ENCODE measurements around the gene CDC42EP4. TPM values are rescaled to one million over a fixed set of nuclear protein-coding genes. Genes with fewer than 3 reads are reported as not detected.
"Not testable (repeated sequence)": the region's sequence is repeated elsewhere in the genome, so short reads cannot be mapped to it uniquely, and the experiment has no call there.

The CDC42EP4 gene
- total and polyA plus RNA-seq, 2 donors = 24.0 to 56.2 TPM

GRCh38 chr17:73323409-73324159 is 11.8 kb upstream of the CDC42EP4 start:
- Histone ChIP-seq H3K27ac (ENCODE audit: low read depth) (no peak overlapping the region), H3K4me3 (ENCODE audit: low read depth, low read length) (no peak overlapping the region), H3K36me3 (ENCODE audit: insufficient read depth) (no peaks in the 10 kb centered on the region), H3K4me1 (ENCODE audit: insufficient read depth) (no peaks in the 10 kb centered on the region)
- 50% methylated on average over 5 of the region's 5 CpGs for WGBS
- DNase-seq (ENCODE audit: extremely low spot score) = no peak

GRCh38 chr17:73320601-73321264 is 8.9 kb upstream of the CDC42EP4 start:
- no peaks in the 10 kb centered on the region for H3K36me3 ChIP-seq (ENCODE audit: insufficient read depth)

GRCh38 chr17:73319766-73320165 is 8.0 kb upstream of the CDC42EP4 start:
- no peak for DNase-seq (ENCODE audit: extremely low spot score)
- Histone ChIP-seq H3K36me3 (ENCODE audit: insufficient read depth) (no peaks in the 10 kb centered on the region), H3K27ac (ENCODE audit: low read depth) (no peak overlapping the region), H3K4me1 (ENCODE audit: insufficient read depth) (no peaks in the 10 kb centered on the region), H3K4me3 (ENCODE audit: low read depth, low read length) (no peak overlapping the region)
- WGBS = 84% methylated on average over 3 of the region's 3 CpGs

More at GRCh38 chr17:73320601-73321264, 8.9 kb upstream of the CDC42EP4 start:
- no peaks in the 10 kb centered on the region for H3K4me1 ChIP-seq (ENCODE audit: insufficient read depth)
- DNase-seq (ENCODE audit: extremely low spot score) = no peak
- 71% methylated on average over 6 of the region's 6 CpGs for WGBS
- no peak overlapping the region for H3K27ac ChIP-seq (ENCODE audit: low read depth)
- no peak overlapping the region for H3K4me3 ChIP-seq (ENCODE audit: low read depth, low read length)

- Histone ChIP-seq H3K4me3 (ENCODE audit: low read depth, low read length) (no peak overlapping the region), H3K4me1 (ENCODE audit: insufficient read depth) (no peaks in the 10 kb centered on the region), H3K36me3 (ENCODE audit: insufficient read depth) (no peaks in the 10 kb centered on the region), H3K27ac (ENCODE audit: low read depth) (no peak overlapping the region)
- no peak for DNase-seq (ENCODE audit: extremely low spot score)
- 71% methylated on average over 5 of the region's 5 CpGs for WGBS
Observed at GRCh38 chr17:73318836-73319235, 7.0 kb upstream of the CDC42EP4 start.

- H3K4me3 ChIP-seq (ENCODE audit: low read depth, low read length) = no peak overlapping the region
- no peak overlapping the region for H3K27ac ChIP-seq (ENCODE audit: low read depth)
- DNase-seq (ENCODE audit: extremely low spot score) = no peak
- H3K36me3 ChIP-seq (ENCODE audit: insufficient read depth) = no peaks in the 10 kb centered on the region
- 93% methylated on average over 8 of the region's 8 CpGs for WGBS
- H3K4me1 ChIP-seq (ENCODE audit: insufficient read depth) = no peaks in the 10 kb centered on the region
Observed at GRCh38 chr17:73318427-73318813, 6.6 kb upstream of the CDC42EP4 start.

GRCh38 chr17:73317513-73318426 is 6.0 kb upstream of the CDC42EP4 start:
- 81% methylated on average over 9 of the region's 9 CpGs for WGBS
- no peak for DNase-seq (ENCODE audit: extremely low spot score)
- H3K4me1 ChIP-seq (ENCODE audit: insufficient read depth) = no peaks in the 10 kb centered on the region
- H3K27ac ChIP-seq (ENCODE audit: low read depth) = no peak overlapping the region
- no peak overlapping the region for H3K4me3 ChIP-seq (ENCODE audit: low read depth, low read length)
- H3K36me3 ChIP-seq (ENCODE audit: insufficient read depth) = no peaks in the 10 kb centered on the region

- Histone ChIP-seq H3K36me3 (ENCODE audit: insufficient read depth) (no peaks in the 10 kb centered on the region), H3K4me1 (ENCODE audit: insufficient read depth) (no peaks in the 10 kb centered on the region), H3K27ac (ENCODE audit: low read depth) (no peak overlapping the region), H3K4me3 (ENCODE audit: low read depth, low read length) (no peak overlapping the region)
- no peak for DNase-seq (ENCODE audit: extremely low spot score)
- WGBS = 65% methylated on average over 8 of the region's 8 CpGs
Observed at GRCh38 chr17:73316919-73317505, 5.2 kb upstream of the CDC42EP4 start.

- no peak for DNase-seq (ENCODE audit: extremely low spot score)
- 56% methylated on average over 5 of the region's 5 CpGs for WGBS
- no peaks in the 10 kb centered on the region for H3K4me1 ChIP-seq (ENCODE audit: insufficient read depth)
- no peak overlapping the region for H3K27ac ChIP-seq (ENCODE audit: low read depth)
- H3K4me3 ChIP-seq (ENCODE audit: low read depth, low read length) = no peak overlapping the region
- H3K36me3 ChIP-seq (ENCODE audit: insufficient read depth) = no peaks in the 10 kb centered on the region
Observed at GRCh38 chr17:73315471-73315870, 3.7 kb upstream of the CDC42EP4 start.

- DNase-seq (ENCODE audit: extremely low spot score) = no peak
- WGBS = 81% methylated on average over 8 of the region's 8 CpGs
- no peaks in the 10 kb centered on the region for H3K36me3 ChIP-seq (ENCODE audit: insufficient read depth)
- no peak overlapping the region for H3K4me3 ChIP-seq (ENCODE audit: low read depth, low read length)
- no peaks in the 10 kb centered on the region for H3K4me1 ChIP-seq (ENCODE audit: insufficient read depth)
- H3K27ac ChIP-seq (ENCODE audit: low read depth) = no peak overlapping the region
Observed at GRCh38 chr17:73313526-73314127, 1.8 kb upstream of the CDC42EP4 start.

- not testable (repeated sequence) for H3K27ac ChIP-seq (ENCODE audit: low read depth); H3K4me3 ChIP-seq (ENCODE audit: low read depth, low read length); H3K36me3 ChIP-seq (ENCODE audit: insufficient read depth); H3K4me1 ChIP-seq (ENCODE audit: insufficient read depth); DNase-seq (ENCODE audit: extremely low spot score)
- 81% methylated on average over 11 of the region's 11 CpGs for WGBS
Observed at GRCh38 chr17:73312887-73313286, 1.1 kb upstream of the CDC42EP4 start.

- 0% methylated on average over 38 of the region's 38 CpGs for WGBS
- Histone ChIP-seq H3K4me1 (ENCODE audit: insufficient read depth) (no peaks in the 10 kb centered on the region), H3K36me3 (ENCODE audit: insufficient read depth) (no peaks in the 10 kb centered on the region), H3K27ac (ENCODE audit: low read depth) (peak overlapping the region; percentile 99), H3K4me3 (ENCODE audit: low read depth, low read length) (peak overlapping the region; percentile 94)
- DNase-seq (ENCODE audit: extremely low spot score) = no peak
Observed at GRCh38 chr17:73311428-73311780, 397 bp downstream of the CDC42EP4 start.

- H3K4me1 ChIP-seq (ENCODE audit: insufficient read depth) = no peaks in the 10 kb centered on the region
- 15% methylated on average over 21 of the region's 21 CpGs for WGBS
- no peaks in the 10 kb centered on the region for H3K36me3 ChIP-seq (ENCODE audit: insufficient read depth)
- H3K4me3 ChIP-seq (ENCODE audit: low read depth, low read length) = peak overlapping the region; percentile 94
- no peak for DNase-seq (ENCODE audit: extremely low spot score)
- peak overlapping the region; percentile 92 for H3K27ac ChIP-seq (ENCODE audit: low read depth)
Observed at GRCh38 chr17:73309727-73310596, 1.8 kb downstream of the CDC42EP4 start.

Measured in urinary bladder (tissue), 4 donors.